Activated naive CD4-positive, alpha-beta T cell treated with Interleukin-2 at 50 U/mL for 16 hours (primary cell): ENCODE measurements around the gene MYL7.

Source experiments
- DNase-seq: peaks from one replicate; pipeline ENCODE4 v3.0.0-alpha.2; 2020

Gene MYL7

DNA sequence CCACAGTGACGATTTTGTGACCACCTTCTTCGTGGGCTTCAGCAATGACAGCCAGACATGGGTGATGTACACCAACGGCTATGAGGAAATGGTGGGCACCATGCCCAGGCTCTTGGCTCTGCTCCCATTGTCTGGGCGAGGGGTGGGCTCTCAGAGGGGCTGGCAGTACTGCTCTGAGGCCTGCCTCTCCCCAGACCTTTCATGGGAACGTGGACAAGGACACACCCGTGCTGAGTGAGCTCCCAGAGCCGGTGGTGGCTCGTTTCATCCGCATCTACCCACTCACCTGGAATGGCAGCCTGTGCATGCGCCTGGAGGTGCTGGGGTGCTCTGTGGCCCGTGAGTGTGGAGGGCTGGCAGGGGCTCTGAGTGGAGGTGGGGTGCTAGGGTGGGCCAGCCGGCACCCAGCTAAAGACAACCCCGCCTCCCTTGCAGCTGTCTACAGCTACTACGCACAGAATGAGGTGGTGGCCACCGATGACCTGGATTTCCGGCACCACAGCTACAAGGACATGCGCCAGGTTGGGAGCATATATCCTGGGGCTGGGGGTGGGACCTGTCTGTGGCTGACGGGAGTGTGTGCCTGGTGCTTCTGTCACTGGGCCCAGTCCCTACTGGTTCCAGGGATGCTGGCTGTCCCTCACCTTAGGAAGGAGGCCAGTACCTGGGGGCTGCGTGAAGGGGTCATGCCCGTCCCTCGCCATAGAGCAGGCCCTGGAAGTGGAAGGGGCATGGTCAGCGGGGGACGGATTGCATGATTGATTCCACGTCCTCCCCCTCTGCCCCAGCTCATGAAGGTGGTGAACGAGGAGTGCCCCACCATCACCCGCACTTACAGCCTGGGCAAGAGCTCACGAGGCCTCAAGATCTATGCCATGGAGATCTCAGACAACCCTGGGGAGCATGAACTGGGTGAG lies 30.2 kb downstream of the MYL7 start:
- no peak for DNase-seq

DNA sequence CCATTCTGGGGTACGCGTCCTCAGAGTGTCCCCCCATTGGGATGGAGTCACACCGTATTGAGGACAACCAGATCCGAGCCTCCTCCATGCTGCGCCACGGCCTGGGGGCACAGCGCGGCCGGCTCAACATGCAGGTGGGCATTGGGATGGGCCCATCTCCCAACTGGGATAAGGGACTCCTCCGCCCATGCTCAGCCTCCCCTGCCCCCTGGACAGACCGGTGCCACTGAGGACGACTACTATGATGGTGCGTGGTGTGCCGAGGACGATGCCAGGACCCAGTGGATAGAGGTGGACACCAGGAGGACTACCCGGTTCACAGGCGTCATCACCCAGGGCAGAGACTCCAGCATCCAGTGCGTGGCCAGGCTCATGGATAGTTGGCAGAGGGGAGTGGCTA lies 31.1 kb downstream of the MYL7 start:
- DNase-seq: no peak

GRCh38 chr7:44108768-44109750 lies 32.1 kb downstream of the MYL7 start:
- DNase-seq: no peak

DNA sequence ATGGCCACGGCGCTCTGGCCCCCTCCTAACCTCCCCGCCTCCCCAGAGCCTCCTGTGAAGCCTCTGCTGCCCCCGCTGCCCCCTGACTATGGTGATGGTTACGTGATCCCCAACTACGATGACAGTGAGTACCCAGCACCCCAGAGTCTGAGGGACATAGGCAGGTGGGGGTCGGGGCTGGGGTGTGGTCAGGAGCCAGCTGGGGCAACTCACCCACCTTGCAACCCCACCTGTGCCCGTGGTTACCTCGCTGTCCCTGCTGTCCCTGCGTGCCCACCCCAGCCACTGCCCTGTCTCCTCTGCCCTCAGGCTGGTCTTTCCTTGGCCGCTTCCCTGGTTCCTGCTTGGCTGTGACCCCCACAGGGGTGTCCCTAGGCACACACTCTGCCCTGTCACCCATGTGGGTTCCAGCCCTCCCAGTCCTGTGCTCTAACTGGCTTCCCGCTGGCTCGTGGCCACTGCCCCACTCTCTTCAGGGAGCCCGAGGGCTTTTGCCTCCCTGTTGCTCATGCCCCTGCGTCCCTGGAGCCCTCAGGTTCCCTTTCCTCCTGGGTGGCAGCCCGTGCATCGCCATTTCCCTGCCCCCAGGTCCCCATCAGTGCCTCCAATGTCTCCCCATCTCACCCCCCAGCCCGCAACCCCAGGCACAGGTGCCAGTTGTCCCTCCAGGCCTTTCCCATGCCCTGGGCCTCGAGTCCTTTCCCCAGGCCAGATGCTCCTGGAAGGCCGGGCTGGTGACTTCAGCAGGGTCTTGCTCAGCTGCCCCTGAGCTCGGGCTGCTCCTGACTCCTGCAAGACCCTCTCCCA lies 33.0 kb downstream of the MYL7 start:
- no peak for DNase-seq

- no peak for DNase-seq
Measured at GRCh38 chr7:44107116-44107960, 33.8 kb downstream of the MYL7 start.

DNA sequence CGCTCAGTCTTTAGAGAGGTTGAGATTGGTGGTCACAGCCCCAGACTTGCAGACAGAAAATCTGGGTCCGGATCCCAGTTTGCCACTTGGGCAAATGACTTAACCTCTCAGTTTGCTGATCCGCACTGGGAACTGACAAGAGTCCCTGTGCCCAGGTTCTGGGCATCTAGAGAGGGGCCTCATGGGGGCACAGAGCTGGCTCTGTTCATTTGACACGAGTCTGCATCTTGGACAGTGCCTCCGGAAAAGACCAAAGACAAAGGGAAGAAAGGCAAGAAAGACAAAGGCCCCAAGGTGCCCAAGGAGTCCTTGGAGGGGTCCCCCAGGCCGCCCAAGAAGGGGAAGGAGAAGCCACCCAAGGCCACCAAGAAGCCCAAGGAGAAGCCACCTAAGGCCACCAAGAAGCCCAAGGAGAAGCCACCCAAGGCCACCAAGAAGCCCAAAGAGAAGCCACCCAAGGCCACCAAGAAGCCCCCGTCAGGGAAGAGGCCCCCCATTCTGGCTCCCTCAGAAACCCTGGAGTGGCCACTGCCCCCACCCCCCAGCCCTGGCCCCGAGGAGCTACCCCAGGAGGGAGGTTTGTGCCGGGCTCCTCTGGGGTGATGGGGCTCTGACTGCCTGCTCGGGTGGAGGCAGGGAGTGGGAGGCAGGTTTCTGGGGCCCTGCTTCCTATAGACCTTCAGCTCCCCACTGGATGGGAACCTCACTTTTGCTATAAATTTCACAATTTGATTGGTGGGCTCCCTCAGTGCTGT lies 34.6 kb downstream of the MYL7 start:
- no peak for DNase-seq

DNA sequence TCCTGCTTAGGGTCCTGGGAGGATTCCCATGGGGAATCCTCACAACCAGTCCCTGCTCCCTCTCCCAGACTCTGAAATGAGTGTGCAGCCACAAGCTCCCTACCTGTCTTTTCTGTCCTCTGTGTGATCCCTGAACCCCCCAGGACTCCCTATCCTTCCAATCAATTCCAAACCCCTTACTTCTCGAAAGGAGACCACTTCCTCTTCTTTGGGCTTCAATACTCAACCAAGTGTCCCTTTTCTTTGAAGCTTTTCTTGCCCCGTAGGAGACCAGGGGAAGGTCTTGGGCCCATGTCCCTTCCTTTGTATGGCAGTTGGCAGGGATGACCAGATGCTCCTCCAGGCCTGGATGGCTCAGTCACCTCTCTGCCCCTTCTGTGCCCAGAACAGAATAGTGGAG lies 35.3 kb downstream of the MYL7 start:
- no peak for DNase-seq

- DNase-seq: no peak
Measured at GRCh38 chr7:44104860-44105771, 36.0 kb downstream of the MYL7 start.

DNA sequence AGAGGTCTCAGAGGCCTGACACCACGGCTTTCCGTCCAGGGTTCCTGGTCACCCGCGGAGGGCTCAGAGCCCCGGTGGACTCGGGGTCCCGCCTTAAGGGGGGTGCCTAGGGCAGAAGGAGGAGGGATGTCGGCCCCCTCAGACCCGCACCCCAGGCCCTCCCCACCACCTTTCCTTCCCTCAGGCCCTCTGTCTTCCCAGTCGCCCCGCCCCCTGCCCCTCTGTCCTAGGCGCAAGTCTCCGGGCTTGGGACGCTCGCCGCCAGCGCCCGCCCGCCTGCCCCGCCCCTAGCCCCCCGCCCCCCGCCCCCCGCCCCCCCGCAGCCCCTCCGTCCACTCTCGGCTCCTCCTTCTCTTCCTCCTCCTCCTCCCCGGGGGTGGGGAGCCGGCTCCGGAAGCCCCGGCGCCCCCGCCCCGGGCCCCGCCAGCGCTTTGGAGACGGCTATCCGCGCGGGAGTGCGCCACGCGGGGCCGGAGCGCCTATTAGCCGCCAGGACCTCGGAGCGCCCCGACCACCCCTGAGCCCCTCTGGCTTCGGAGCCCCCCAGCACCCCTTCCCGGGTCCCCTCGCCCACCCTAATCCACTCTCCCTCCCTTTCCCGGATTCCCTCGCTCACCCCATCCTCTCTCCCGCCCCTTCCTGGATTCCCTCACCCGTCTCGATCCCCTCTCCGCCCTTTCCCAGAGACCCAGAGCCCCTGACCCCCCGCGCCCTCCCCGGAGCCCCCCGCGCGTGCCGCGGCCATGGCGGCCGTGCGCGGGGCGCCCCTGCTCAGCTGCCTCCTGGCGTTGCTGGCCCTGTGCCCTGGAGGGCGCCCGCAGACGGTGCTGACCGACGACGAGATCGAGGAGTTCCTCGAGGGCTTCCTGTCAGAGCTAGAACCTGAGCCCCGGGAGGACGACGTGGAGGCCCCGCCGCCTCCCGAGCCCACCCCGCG lies 36.9 kb downstream of the MYL7 start, which contains the start of gene AEBP1:
TSS of gene AEBP1 (plus strand) at position 423 of the 937 bp plus-strand sequence. CDS start at position 744, 321 bp downstream.
- DNase-seq: no peak

DNA sequence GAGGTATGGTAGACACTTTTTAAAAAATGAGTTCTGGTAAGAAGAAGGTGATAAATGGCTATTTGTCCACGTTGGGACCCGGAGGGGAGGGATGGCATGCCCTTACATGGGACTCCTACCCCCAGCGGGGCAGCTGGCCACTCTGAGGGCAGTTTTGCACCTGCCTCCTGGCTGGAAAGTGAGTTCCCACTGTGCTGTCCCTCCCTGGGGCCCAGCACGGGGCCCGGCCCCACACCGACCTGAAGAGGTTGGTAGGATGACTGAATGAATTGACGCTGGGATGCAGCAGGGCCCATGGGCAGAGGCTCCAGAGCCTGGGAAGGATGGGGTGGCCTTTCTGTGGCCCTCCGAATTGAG lies 37.6 kb downstream of the MYL7 start:
- DNase-seq: no peak

DNA sequence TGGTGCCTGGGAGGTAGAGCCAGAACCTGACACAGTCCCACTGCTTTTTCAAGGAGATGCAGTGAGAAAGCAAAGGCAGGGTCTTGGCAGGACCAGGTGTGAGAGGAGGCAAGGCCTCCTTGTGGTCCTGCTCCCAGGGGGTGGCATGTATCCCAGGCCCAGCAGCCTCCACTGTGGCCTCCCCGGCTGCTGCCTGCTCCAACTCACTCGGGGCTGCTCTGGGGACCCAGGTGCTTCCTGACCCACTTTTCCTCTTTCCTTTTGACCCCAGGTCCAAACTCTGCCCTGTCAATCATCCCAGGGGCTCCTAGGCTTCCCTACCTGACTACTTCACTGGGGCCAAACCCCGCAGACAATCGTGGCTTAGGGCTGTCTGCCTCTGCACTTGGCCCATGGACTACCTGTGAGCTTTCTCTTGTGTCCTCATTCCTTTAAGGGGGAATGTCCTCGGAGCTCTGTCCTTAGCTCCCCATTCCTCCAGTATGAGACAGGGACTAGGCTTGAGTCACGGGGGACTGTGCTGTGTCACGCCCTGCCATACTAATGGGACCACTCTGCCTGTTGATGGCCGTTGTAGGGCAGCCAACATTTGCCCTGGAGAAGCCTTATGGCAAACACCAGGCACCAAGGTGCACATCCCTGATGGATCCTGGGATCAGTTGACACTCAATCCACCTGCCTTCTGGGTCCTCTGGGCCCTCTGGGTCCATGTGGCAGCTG lies 38.1 kb downstream of the MYL7 start:
- DNase-seq: no peak

- DNase-seq: no peak
Measured at GRCh38 chr7:44101966-44102845, 38.9 kb downstream of the MYL7 start.

DNA sequence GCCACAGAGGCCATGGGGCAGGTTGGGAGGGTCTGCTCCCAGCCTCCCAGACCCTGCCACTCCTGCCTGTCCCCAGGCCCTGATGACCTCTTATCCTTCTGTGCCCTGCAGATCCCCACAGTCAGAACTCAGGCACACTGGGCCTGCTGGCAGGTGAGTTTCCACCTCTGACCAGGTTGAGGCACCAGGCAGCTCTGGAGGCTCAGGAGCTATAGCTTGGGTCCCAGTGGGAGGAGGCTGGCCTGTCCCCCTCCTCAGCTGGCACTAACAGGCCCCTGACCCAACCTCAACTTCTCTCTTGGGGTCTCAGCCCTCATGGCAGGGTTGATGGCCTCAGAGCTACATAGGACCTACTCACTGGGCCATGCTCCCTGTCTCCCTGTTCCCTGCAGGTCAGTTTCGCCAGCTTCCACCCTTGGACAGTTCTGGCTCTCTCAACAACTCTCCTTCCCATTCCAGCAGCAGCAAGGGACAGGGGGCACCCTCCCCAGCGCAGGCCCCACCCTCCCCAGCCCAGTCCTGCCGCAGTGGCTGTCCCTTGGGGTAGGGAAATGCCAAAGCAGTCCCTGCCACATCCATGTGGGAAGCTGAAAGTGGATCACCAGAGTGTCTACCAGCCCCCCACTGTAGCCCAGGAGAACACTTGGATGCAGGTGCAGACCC lies 39.7 kb downstream of the MYL7 start:
- no peak for DNase-seq

- DNase-seq: no peak
Measured at GRCh38 chr7:44100458-44101302, 40.5 kb downstream of the MYL7 start.

DNA sequence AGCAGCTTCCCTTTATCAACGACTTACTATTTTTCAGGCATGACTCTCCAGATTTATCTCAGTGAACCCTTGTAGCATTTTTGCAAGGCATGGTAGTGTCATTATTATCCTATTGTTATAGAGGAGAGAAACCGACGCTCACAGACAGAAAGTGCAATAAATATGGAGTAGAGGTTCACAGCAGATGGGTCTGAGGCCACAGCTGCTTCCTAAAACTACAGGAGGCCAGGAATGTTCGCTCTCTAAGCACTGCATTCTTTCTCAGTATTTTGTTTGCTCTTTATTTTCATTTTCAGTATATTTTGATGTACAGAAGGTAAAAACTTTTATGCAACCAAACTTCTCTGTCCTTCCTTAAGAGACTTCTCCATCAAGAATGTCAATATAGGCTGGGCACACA lies 41.5 kb downstream of the MYL7 start:
- no peak for DNase-seq
